Endothelial cell of umbilical vein (primary cell): Measurements from ENCODE around the gene MYO18A. TPM values are rescaled to one million over a fixed set of nuclear protein-coding genes. Genes with fewer than 3 reads are reported as not detected.

ENCODE experiments used
- BruUV-seq: library from RNA; stranded (reverse); fragments of 400-500 nt; replicated peaks from 2 replicates; lab custom pipeline; 2021; lab: Mats Ljungman, UMichigan
- CTCF ChIA-PET: fragments of 300-600, 350-600 bp; sonication (Branson Sonifier 250); formaldehyde crosslinking; loops from one replicate; lab custom pipeline; 2021; ENCODE audit warnings: antibody characterized with exemption, inconsistent platforms; lab: Charles Lee
- POLR2A ChIA-PET: fragments of 300-600, 350-600 bp; sonication (Branson Sonifier 250); formaldehyde crosslinking; loops from one replicate; lab custom pipeline; 2021; ENCODE audit warnings: antibody characterized with exemption, inconsistent platforms; lab: Charles Lee
- DNase-seq: peaks from one replicate; pipeline ENCODE4 v3.0.0-alpha.2; 2011; ENCODE audit warnings: low read depth, low spot score
- FAIRE-seq: peaks from 2 replicates; lab custom pipeline; 2011; peaks lifted over from hg19 to GRCh38; lab: Jason Lieb, UNC
- H2AFZ ChIP-seq: 2 replicates; pipeline ENCODE4 v1.6.0; 2012; ENCODE audit warnings: low read depth, low read length, control low read depth, inconsistent platforms
- H3K27ac ChIP-seq: 2 replicates; pipeline ENCODE4 v1.5.1; 2011; ENCODE audit warnings: low read depth, mild to moderate bottlenecking, control low read depth, low read length, moderate library complexity; ENCODE audit not compliant: insufficient read depth
- H3K27me3 ChIP-seq, 2 experiments: 2 replicates each; pipeline versions ENCODE4 v1.6.0 to v1.6.1; 2011; ENCODE audit warnings: low read length in 2 of 2, mixed read lengths in 1 of 2; ENCODE audit not compliant: control insufficient read depth in 2 of 2, insufficient read depth in 2 of 2
- H3K36me3 ChIP-seq, 2 experiments: 2 replicates in 1 of 2; 3 replicates in 1 of 2; pipeline ENCODE4 v1.5.1; 2011; ENCODE audit warnings: low read length in 2 of 2, mild to moderate bottlenecking in 1 of 2, moderate library complexity in 1 of 2; ENCODE audit not compliant: control insufficient read depth in 2 of 2, insufficient read depth in 2 of 2; ENCODE audit errors: extremely low read depth in 1 of 2
- H3K4me1 ChIP-seq: 3 replicates; pipeline ENCODE4 v1.5.1; 2011; ENCODE audit warnings: mild to moderate bottlenecking, low read length; ENCODE audit not compliant: control insufficient read depth, insufficient read depth; ENCODE audit errors: extremely low read depth
- H3K4me2 ChIP-seq: 2 replicates; pipeline ENCODE4 v1.6.1; 2011; ENCODE audit warnings: low read length, control low read depth, mixed read lengths; ENCODE audit not compliant: insufficient read depth
- H3K4me3 ChIP-seq, 3 experiments: fragments of 200-600 bp in 1 of 3; sonication (generic), shearing (Covaris generic) in 1 of 3; replicated peaks in 1 of 3; 2 replicates each; pipeline ENCODE4 v1.5.1; 2011 to 2016; ENCODE audit warnings: control low read depth in 3 of 3, low read length in 3 of 3, mild to moderate bottlenecking in 2 of 3, inconsistent platforms in 1 of 3, low read depth in 1 of 3, moderate library complexity in 1 of 3; ENCODE audit not compliant: insufficient read depth in 1 of 3
- H3K79me2 ChIP-seq: 2 replicates; pipeline ENCODE4 v1.6.0; 2012; ENCODE audit warnings: low read length, inconsistent platforms; ENCODE audit not compliant: control insufficient read depth, insufficient read depth
- H3K9ac ChIP-seq: replicated peaks from 2 replicates; pipeline ENCODE3; 2011; ENCODE audit warnings: low read length, control low read depth; ENCODE audit not compliant: insufficient read depth; ENCODE audit errors: extremely low read depth
- H3K9me1 ChIP-seq: replicated peaks from 3 replicates; pipeline ENCODE4 v1.6.0; 2011; ENCODE audit warnings: mild to moderate bottlenecking, low read length; ENCODE audit not compliant: control insufficient read depth, insufficient read depth; ENCODE audit errors: extremely low read depth
- H3K9me3 ChIP-seq: replicated peaks from 2 replicates; pipeline ENCODE4 v1.5.1; 2012; ENCODE audit warnings: low read length, inconsistent platforms; ENCODE audit not compliant: control insufficient read depth, insufficient read depth
- H4K20me1 ChIP-seq: replicated peaks from 2 replicates; pipeline ENCODE3; 2011; ENCODE audit warnings: mild to moderate bottlenecking, low read length; ENCODE audit not compliant: control insufficient read depth, insufficient read depth; ENCODE audit errors: extremely low read depth
- CTCF ChIP-seq, 2 donors: IDR thresholded peaks; 1 replicate in 1 of 2; 2 replicates in 1 of 2; pipeline ENCODE4 v1.5.1; 2011; ENCODE audit warnings: low read length in 2 of 2, mild to moderate bottlenecking in 2 of 2, moderate library complexity in 2 of 2, control low read depth in 1 of 2, inconsistent platforms in 1 of 2, low read depth in 1 of 2; ENCODE audit not compliant: insufficient read depth in 1 of 2; ENCODE audit errors: extremely low read depth in 1 of 2
- EZH2 ChIP-seq: IDR thresholded peaks from 2 replicates; pipeline ENCODE4 v1.6.1; 2012; ENCODE audit warnings: borderline replicate concordance, low read depth, mild to moderate bottlenecking, moderate library complexity, low read length, inconsistent platforms; ENCODE audit not compliant: severe bottlenecking
- FOS ChIP-seq: IDR thresholded peaks from 2 replicates; pipeline ENCODE4 v1.6.1; 2011; ENCODE audit warnings: mild to moderate bottlenecking, low read length, moderate library complexity, borderline replicate concordance; ENCODE audit not compliant: insufficient read depth
- GATA2 ChIP-seq: IDR thresholded peaks from 2 replicates; pipeline ENCODE4 v1.7.0; 2011; ENCODE audit warnings: low read depth, mild to moderate bottlenecking, moderate library complexity, mixed read lengths, low read length; ENCODE audit not compliant: insufficient read length, insufficient read depth
- JUN ChIP-seq: IDR thresholded peaks from 2 replicates; pipeline ENCODE4 v1.6.1; 2011; ENCODE audit warnings: borderline replicate concordance, low read depth; ENCODE audit not compliant: insufficient read length, insufficient read depth
- MAX ChIP-seq: IDR thresholded peaks from 2 replicates; pipeline ENCODE4 v1.6.1; 2011; ENCODE audit not compliant: insufficient read depth, insufficient read length
- MYC ChIP-seq: IDR thresholded peaks from one replicate; pipeline ENCODE4 v1.6.1; 2011; ENCODE audit warnings: mild to moderate bottlenecking, low read depth, low read length
- POLR2A ChIP-seq: IDR thresholded peaks from 2 replicates; pipeline ENCODE4 v1.6.1; 2012; ENCODE audit warnings: low read depth, mild to moderate bottlenecking, control low read depth, low read length
- POLR2AphosphoS5 ChIP-seq: IDR thresholded peaks from 2 replicates; pipeline ENCODE4 v1.6.1; 2012; ENCODE audit warnings: low read depth, mild to moderate bottlenecking, control low read depth, low read length, moderate library complexity; ENCODE audit not compliant: insufficient read depth
- dilution Hi-C: fragments of 300-500 bp; cut with MboI; formaldehyde crosslinking; loops from one replicate; pipeline ENCODE4 v1.15.0; 2019; ENCODE audit warnings: low sequenced_read_pairs; ENCODE audit not compliant: extremely low pct_ligation_motif_present
- intact Hi-C: fragments of 100-400 bp; cut with micrococcal nuclease; formaldehyde crosslinking; loops from one replicate; pipeline ENCODE4 v1.10.0; 2022
- polyA plus RNA-seq, 4 experiments: library from polyadenylated mRNA; depleted of rRNA in 3 of 4; stranded (reverse) in 3 of 4; unstranded in 1 of 4; fragments of >200 nt; gene quantifications; 2 replicates each; pipeline versions ENCODE4 v1.2.1 to v1.2.3, GENCODE V29; 2011 to 2012; ENCODE audit warnings: missing spikeins in 1 of 4
- total RNA-seq: library from RNA; stranded (reverse); gene quantifications from 2 replicates; pipeline ENCODE4 v1.2.3, GENCODE V29; 2021

Gene MYO18A
- total and polyA plus RNA-seq, 2 donors (not counting 3 experiments of a cell fraction or from before 2014, with no cell fraction given), result 3.9 to 28.3 TPM

GRCh38 chr17:29115435-29115834 is 64.8 kb downstream of the MYO18A start:
- no peaks in the 10 kb centered on the region for H4K20me1 ChIP-seq
- H3K4me2 ChIP-seq, result no peak overlapping the region
- H3K4me1 ChIP-seq, result no peaks in the 10 kb centered on the region
- H3K9me1 ChIP-seq, result no peaks in the 10 kb centered on the region
- H3K36me3 ChIP-seq, result peaks cover 0 to 8% of the 10 kb centered on the region in 2 experiments
- dilution Hi-C loops (no loop called here), intact Hi-C loops (no loop called here)
- FAIRE-seq (no peak), DNase-seq (no peak)
- H3K27ac ChIP-seq, result no peak overlapping the region
- no peaks in the 10 kb centered on the region for H3K79me2 ChIP-seq
- POLR2A ChIA-PET, result no interaction called here
- no peak overlapping the region for H3K4me3 ChIP-seq
- H3K27me3 ChIP-seq, result no peaks in the 10 kb centered on the region
- H2AFZ ChIP-seq, result no peak overlapping the region
- H3K9ac ChIP-seq, result no peak overlapping the region
- no peaks in the 10 kb centered on the region for H3K9me3 ChIP-seq
- TF ChIP-seq MYC, result no peak
- TF ChIP-seq POLR2A, result no peak
- no peak for TF ChIP-seq CTCF (IDR thresholded peaks at IDR 0.05; ENCODE audit: extremely low read depth in 1 of 2, insufficient read depth in 1 of 2, low read depth in 1 of 2, low read length in 2 of 2)
- no peak for TF ChIP-seq POLR2AphosphoS5
- no peak for TF ChIP-seq JUN
- TF ChIP-seq MAX, result no peak
- TF ChIP-seq EZH2, result no peak
- no peak for TF ChIP-seq GATA2
- TF ChIP-seq FOS, result no peak
- BruUV-seq, result no TSS peak
- CTCF ChIA-PET, result interaction anchor here (0.8 to 15.8 kb wide), 16 partner anchors 9 to 389 kb away, joined by 3 to 1079 read pairs (median 19); partner anchors contain the start of gene TLCD1
